SU-DHL-6 (cell line): ENCODE results near the gene FANCC.

Experiments
- EZH2phosphoT487 ChIP-seq: fragments of 200-600 bp; sonication (generic), shearing (Covaris generic); conservative IDR thresholded peaks from 2 replicates; pipeline ENCODE4 v1.6.1; 2018; ENCODE audit warnings: mild to moderate bottlenecking, antibody characterized with exemption, low read length, moderate library complexity, mixed read lengths
- TF ChIP-seq, protein P1 (sequence below): fragments of 200-600 bp; sonication (generic); IDR thresholded peaks from one replicate; pipeline ENCODE4 v1.5.1; 2017; ENCODE audit warnings: antibody characterized with exemption, mild to moderate bottlenecking, low read length, moderate library complexity; ENCODE audit not compliant: insufficient read depth, poor library complexity, severe bottlenecking

- TF ChIP-seq, protein P1, sequence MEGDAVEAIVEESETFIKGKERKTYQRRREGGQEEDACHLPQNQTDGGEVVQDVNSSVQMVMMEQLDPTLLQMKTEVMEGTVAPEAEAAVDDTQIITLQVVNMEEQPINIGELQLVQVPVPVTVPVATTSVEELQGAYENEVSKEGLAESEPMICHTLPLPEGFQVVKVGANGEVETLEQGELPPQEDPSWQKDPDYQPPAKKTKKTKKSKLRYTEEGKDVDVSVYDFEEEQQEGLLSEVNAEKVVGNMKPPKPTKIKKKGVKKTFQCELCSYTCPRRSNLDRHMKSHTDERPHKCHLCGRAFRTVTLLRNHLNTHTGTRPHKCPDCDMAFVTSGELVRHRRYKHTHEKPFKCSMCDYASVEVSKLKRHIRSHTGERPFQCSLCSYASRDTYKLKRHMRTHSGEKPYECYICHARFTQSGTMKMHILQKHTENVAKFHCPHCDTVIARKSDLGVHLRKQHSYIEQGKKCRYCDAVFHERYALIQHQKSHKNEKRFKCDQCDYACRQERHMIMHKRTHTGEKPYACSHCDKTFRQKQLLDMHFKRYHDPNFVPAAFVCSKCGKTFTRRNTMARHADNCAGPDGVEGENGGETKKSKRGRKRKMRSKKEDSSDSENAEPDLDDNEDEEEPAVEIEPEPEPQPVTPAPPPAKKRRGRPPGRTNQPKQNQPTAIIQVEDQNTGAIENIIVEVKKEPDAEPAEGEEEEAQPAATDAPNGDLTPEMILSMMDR = no peak
- no peak for TF ChIP-seq EZH2phosphoT487
Measured at GRCh38 chr9:95129476-95130291, 187.8 kb downstream of the FANCC start.
